CD14-positive monocyte (primary cell): Measurements from ENCODE around the gene PRXL2B. TPM values are rescaled to one million over a fixed set of nuclear protein-coding genes. Genes with fewer than 3 reads are reported as not detected.
A peak's percentile ranks its signal among the peaks of the same experiment; 100 is the strongest.

ENCODE experiments used
- DNase-seq, 3 donors: peaks; one replicate each; pipeline ENCODE4 v3.0.0-alpha.2; 2011 to 2022
- H2AFZ ChIP-seq: 2 replicates; pipeline ENCODE4 v1.6.0; 2012; ENCODE audit warnings: mild to moderate bottlenecking, low read depth, low read length, inconsistent platforms; ENCODE audit not compliant: insufficient read depth, poor library complexity, severe bottlenecking
- H3K27ac ChIP-seq, 2 donors: 1 replicate in 1 of 2; 2 replicates in 1 of 2; pipeline ENCODE4 v1.5.1; 2012 to 2013; ENCODE audit warnings: low read length in 2 of 2, control low read depth in 1 of 2, inconsistent platforms in 1 of 2, low read depth in 1 of 2, mild to moderate bottlenecking in 1 of 2
- H3K27me3 ChIP-seq, 2 donors: one replicate each; pipeline versions ENCODE4 v1.6.0 to v1.6.1; 2011 to 2013; ENCODE audit warnings: low read length in 2 of 2; ENCODE audit not compliant: control insufficient read depth in 2 of 2, insufficient read depth in 2 of 2
- H3K36me3 ChIP-seq, 2 donors: replicated peaks in 1 of 2; 1 replicate in 1 of 2; 2 replicates in 1 of 2; pipeline versions ENCODE4 v1.5.1 to v1.6.1; 2012 to 2013; ENCODE audit warnings: low read length in 2 of 2, control low read depth in 1 of 2, inconsistent platforms in 1 of 2, mild to moderate bottlenecking in 1 of 2; ENCODE audit not compliant: insufficient read depth in 2 of 2, control insufficient read depth in 1 of 2
- H3K4me1 ChIP-seq, 2 donors: 1 replicate in 1 of 2; 2 replicates in 1 of 2; pipeline versions ENCODE4 v1.5.1 to v1.6.1; 2012 to 2013; ENCODE audit warnings: low read length in 2 of 2, control low read depth in 1 of 2, inconsistent platforms in 1 of 2, mild to moderate bottlenecking in 1 of 2, moderate library complexity in 1 of 2; ENCODE audit not compliant: insufficient read depth in 2 of 2, control insufficient read depth in 1 of 2
- H3K4me2 ChIP-seq: replicated peaks from 2 replicates; pipeline ENCODE3; 2012; ENCODE audit warnings: low read length, moderate library complexity, mild to moderate bottlenecking; ENCODE audit not compliant: poor library complexity, severe bottlenecking; ENCODE audit errors: extremely low read depth
- H3K4me3 ChIP-seq, 3 experiments: fragments of 200-600 bp in 1 of 3; sonication (generic) in 1 of 3; replicated peaks in 1 of 3; 1 replicate in 2 of 3; 2 replicates in 1 of 3; pipeline ENCODE4 v1.5.1; 2011 to 2013; ENCODE audit warnings: low read length in 3 of 3, mild to moderate bottlenecking in 3 of 3, control low read depth in 2 of 3, low read depth in 2 of 3, inconsistent platforms in 1 of 3, moderate library complexity in 1 of 3
- H3K79me2 ChIP-seq: 2 replicates; pipeline ENCODE4 v1.6.0; 2012; ENCODE audit warnings: mild to moderate bottlenecking, control low read depth, inconsistent platforms, low read length, moderate library complexity; ENCODE audit not compliant: insufficient read depth
- H3K9ac ChIP-seq: 2 replicates; pipeline ENCODE4 v1.6.0; 2017; ENCODE audit warnings: low read length, mild to moderate bottlenecking; ENCODE audit not compliant: insufficient read depth, poor library complexity, severe bottlenecking
- H3K9me3 ChIP-seq, 2 donors: replicated peaks in 1 of 2; 1 replicate in 1 of 2; 2 replicates in 1 of 2; pipeline versions ENCODE4 v1.5.1 to v1.6.1; 2012 to 2013; ENCODE audit warnings: low read length in 2 of 2, control low read depth in 1 of 2; ENCODE audit not compliant: control insufficient read depth in 1 of 2, insufficient read depth in 1 of 2
- H4K20me1 ChIP-seq: 2 replicates; pipeline ENCODE4 v1.6.0; 2012; ENCODE audit warnings: mild to moderate bottlenecking, low read length, control low read depth, moderate library complexity; ENCODE audit not compliant: insufficient read depth
- H3K27ac Mint-ChIP-seq, 7 donors: one replicate each; pipeline ENCODE4 v1.8.0; 2020; ENCODE audit warnings: mild to moderate bottlenecking in 7 of 7, mixed read lengths in 7 of 7, moderate library complexity in 6 of 7, inconsistent platforms in 2 of 7
- H3K27me3 Mint-ChIP-seq, 3 donors: one replicate each; pipeline ENCODE4 v1.8.0; 2021 to 2022; ENCODE audit warnings: low read depth in 3 of 3, mild to moderate bottlenecking in 3 of 3, mixed read lengths in 3 of 3, moderate library complexity in 3 of 3, inconsistent platforms in 1 of 3
- H3K36me3 Mint-ChIP-seq, 2 donors: one replicate each; pipeline ENCODE4 v1.8.0; 2020; ENCODE audit warnings: mixed read lengths in 2 of 2, inconsistent platforms in 1 of 2, mild to moderate bottlenecking in 1 of 2
- H3K4me1 Mint-ChIP-seq: one replicate; pipeline ENCODE4 v1.8.0; 2020; ENCODE audit warnings: mild to moderate bottlenecking, mixed read lengths
- H3K4me3 Mint-ChIP-seq, 2 donors: one replicate each; pipeline ENCODE4 v1.8.0; 2020; ENCODE audit warnings: mild to moderate bottlenecking in 2 of 2, mixed read lengths in 2 of 2, moderate library complexity in 1 of 2
- H3K9me3 Mint-ChIP-seq, 7 donors: one replicate each; pipeline ENCODE4 v1.8.0; 2020 to 2022; ENCODE audit warnings: mixed read lengths in 7 of 7, mild to moderate bottlenecking in 6 of 7, moderate library complexity in 6 of 7, inconsistent platforms in 2 of 7
- WGBS: methylation state at CpG from one replicate; pipeline ENCODE4 v1.1.5; 2013; ENCODE audit warnings: missing lambda C conversion rate; ENCODE audit not compliant: insufficient coverage; 5-methylcytosine and 5-hydroxymethylcytosine counted together
- intact Hi-C, 2 donors: fragments of 100-400 bp; cut with micrococcal nuclease; formaldehyde crosslinking; loops; one replicate each; pipeline versions ENCODE4 v1.15.0 to v1.15.1; 2023
- polyA plus RNA-seq, 3 donors: library from polyadenylated mRNA; depleted of rRNA in 1 of 3; unstranded in 2 of 3; stranded (reverse) in 1 of 3; fragments of 300-500 nt in 2 of 3; fragments of >200 nt in 1 of 3; fragmentation: Illumina TruSeq in 2 of 3; gene quantifications; 1 replicate in 2 of 3; 2 replicates in 1 of 3; pipeline ENCODE4 v1.2.3, GENCODE V29; 2012 to 2021
- TF ChIP-seq, protein P1 (sequence below): fragments of 200-600 bp; IDR thresholded peaks from one replicate; pipeline ENCODE4 v1.8.0; 2022; ENCODE audit warnings: antibody characterized with exemption, mild to moderate bottlenecking

PRXL2B gene
- polyA plus RNA-seq, 3 donors, result 3.6 to 8.8 (median 6.0) TPM

DNA sequence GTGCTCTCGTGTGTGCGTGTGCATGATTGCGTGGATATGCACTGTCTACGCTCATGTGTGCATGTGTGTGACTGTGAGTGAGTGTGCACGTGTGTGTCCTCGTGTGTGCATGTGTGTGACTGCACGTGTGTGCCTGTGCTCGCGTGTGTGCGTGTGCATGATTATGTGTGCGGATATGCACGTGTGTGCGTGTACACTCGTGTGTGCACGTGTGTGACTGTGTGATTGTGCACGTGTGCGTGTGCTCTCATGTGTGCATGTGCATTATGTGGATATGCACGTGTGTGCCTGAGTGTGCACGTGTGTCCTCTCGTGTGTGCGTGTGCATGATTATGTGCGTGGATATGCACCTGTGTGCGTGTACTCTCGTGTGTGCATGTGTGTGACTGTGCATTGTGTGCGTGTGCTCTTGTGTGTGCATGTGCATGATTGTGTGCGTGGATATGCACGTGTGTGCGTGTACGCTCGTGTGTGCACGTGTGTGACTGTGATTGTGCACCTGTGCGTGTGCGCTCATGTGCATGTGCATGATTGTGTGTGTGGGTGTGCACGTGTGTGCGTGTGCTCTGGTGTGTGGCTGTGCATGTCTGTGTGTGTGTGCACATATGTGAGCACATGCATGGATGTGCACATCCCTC is 44.0 kb downstream of the PRXL2B start:
- Histone ChIP-seq H3K27ac (no peak overlapping the region), H3K27me3 (peaks cover 9 to 40% of the 10 kb centered on the region in 2 donors), H2AFZ (no peak overlapping the region), H3K9me3 (peaks cover 15 to 18% of the 10 kb centered on the region in 2 donors), H3K9ac (no peak overlapping the region), H4K20me1 (no peaks in the 10 kb centered on the region), H3K4me2 (no peak overlapping the region), H3K79me2 (no peaks in the 10 kb centered on the region), H3K4me3 (no peak overlapping the region), H3K36me3 (no peaks in the 10 kb centered on the region), H3K4me1 (no peaks in the 10 kb centered on the region)
- intact Hi-C loops, result no loop called here
- H3K9me3 Mint-ChIP-seq, result peaks cover 11 to 17% (median 14%) of the 10 kb centered on the region in 7 donors
- DNase-seq, result no peak
- 91% methylated on average over 35 of the region's 35 CpGs for WGBS
- peak overlapping the region in 1 of 2 donors; percentile 46 for H3K4me3 Mint-ChIP-seq
- TF ChIP-seq, protein P1, sequence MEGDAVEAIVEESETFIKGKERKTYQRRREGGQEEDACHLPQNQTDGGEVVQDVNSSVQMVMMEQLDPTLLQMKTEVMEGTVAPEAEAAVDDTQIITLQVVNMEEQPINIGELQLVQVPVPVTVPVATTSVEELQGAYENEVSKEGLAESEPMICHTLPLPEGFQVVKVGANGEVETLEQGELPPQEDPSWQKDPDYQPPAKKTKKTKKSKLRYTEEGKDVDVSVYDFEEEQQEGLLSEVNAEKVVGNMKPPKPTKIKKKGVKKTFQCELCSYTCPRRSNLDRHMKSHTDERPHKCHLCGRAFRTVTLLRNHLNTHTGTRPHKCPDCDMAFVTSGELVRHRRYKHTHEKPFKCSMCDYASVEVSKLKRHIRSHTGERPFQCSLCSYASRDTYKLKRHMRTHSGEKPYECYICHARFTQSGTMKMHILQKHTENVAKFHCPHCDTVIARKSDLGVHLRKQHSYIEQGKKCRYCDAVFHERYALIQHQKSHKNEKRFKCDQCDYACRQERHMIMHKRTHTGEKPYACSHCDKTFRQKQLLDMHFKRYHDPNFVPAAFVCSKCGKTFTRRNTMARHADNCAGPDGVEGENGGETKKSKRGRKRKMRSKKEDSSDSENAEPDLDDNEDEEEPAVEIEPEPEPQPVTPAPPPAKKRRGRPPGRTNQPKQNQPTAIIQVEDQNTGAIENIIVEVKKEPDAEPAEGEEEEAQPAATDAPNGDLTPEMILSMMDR, result no peak
- peaks cover 31 to 66% (median 46%) of the 10 kb centered on the region in 3 donors for H3K27me3 Mint-ChIP-seq
- H3K4me1 Mint-ChIP-seq, result no peaks in the 10 kb centered on the region
- peak overlapping the region in 1 of 7 donors; percentile 44 for H3K27ac Mint-ChIP-seq
- H3K36me3 Mint-ChIP-seq, result peaks cover 0 to 6% of the 10 kb centered on the region in 2 donors

DNA sequence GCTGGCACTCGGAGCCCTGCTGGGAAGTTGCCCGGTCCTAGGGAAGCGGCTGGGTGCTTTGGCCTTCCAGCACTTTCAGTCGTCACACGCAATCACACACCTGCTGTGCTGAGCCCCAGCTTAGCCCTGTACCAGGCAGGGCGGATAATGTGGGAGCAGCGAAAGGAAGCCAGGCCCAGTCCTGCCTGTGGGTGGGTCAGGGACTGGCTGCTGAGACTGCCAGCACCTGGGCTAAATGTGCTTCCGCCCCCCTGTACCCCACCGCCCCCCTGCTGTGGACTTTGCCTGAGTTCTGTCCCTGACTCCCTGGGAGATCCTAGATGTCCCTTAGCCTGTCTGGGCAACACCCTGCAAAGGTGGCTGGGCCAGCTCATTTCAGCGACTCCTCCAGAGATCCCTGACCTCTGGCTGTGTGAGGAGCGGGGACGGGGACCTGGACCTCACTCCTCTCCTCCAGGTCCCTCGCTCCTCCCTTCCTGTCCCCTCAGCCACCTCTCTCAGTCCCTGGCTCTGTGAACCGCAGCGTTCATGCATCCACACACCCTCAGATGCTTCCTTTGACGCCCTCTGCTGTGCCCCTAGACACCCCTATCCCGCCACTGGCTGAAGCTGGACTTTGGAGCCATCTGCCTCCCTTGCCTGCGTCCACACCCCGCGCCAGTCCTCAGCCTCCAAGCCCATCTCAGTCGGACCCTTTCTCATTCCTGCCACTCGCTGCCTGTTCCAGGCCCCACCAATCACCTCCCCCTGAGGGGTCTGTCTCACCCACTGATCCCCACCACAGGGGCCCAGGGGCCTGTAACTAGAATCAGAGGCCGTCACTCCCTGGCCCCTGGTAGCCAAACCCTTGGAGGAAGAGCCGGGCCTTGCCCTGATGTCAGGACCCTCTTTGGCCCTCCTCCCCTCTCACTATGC is 44.8 kb downstream of the PRXL2B start:
- no peak overlapping the region for H3K27ac ChIP-seq
- WGBS, result 91% methylated on average over 24 of the region's 24 CpGs
- peaks cover 27 to 64% (median 40%) of the 10 kb centered on the region in 3 donors for H3K27me3 Mint-ChIP-seq
- no peak overlapping the region for H2AFZ ChIP-seq
- no peaks in the 10 kb centered on the region for H3K4me1 ChIP-seq
- H4K20me1 ChIP-seq, result no peaks in the 10 kb centered on the region
- no peaks in the 10 kb centered on the region for H3K79me2 ChIP-seq
- peaks cover 18 to 26% of the 10 kb centered on the region in 2 donors for H3K9me3 ChIP-seq
- peaks cover 9 to 36% of the 10 kb centered on the region in 2 donors for H3K27me3 ChIP-seq
- no peak overlapping the region for H3K4me3 ChIP-seq
- peaks cover 0 to 6% of the 10 kb centered on the region in 2 donors for H3K36me3 Mint-ChIP-seq
- peak overlapping the region in 1 of 2 donors; percentile 2 for H3K4me3 Mint-ChIP-seq
- peaks cover 16 to 22% (median 21%) of the 10 kb centered on the region in 7 donors for H3K9me3 Mint-ChIP-seq
- no peak for DNase-seq
- H3K36me3 ChIP-seq, result no peaks in the 10 kb centered on the region
- no peak overlapping the region for H3K4me2 ChIP-seq
- TF ChIP-seq, protein P1, result no peak
- intact Hi-C loops, result no loop called here
- H3K27ac Mint-ChIP-seq, result peak overlapping the region in 1 of 7 donors; percentile 67
- no peak overlapping the region for H3K9ac ChIP-seq
- H3K4me1 Mint-ChIP-seq, result no peaks in the 10 kb centered on the region
